Islet of Langerhans (tissue), 1 donor: Measurements from ENCODE around the gene OR5K2.

Experiments
- FAIRE-seq: peaks from one replicate; lab custom pipeline; 2011; peaks lifted over from hg19 to GRCh38; lab: Jason Lieb, UNC

OR5K2 gene

DNA sequence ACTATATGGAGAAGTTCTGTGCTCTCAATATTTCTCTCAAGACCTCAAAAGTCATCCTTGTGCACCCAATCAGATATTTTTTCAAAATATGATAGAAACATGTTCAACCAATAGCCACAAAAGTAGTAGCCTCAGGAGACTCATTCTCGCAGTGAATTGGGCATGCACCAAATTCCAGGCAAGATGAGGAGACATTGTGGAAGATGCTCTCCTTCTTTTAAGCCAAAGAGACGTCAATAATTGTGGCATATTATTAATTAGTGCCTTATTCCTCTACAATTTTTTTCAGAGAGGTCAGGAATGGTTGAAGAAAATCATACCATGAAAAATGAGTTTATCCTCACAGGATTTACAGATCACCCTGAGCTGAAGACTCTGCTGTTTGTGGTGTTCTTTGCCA is at the start of gene OR5K2:
OR5K2 (plus strand) TSS at position 301 of the 400 bp plus-strand sequence; CDS start at position 301, 0 bp downstream.
- no peak for FAIRE-seq

DNA sequence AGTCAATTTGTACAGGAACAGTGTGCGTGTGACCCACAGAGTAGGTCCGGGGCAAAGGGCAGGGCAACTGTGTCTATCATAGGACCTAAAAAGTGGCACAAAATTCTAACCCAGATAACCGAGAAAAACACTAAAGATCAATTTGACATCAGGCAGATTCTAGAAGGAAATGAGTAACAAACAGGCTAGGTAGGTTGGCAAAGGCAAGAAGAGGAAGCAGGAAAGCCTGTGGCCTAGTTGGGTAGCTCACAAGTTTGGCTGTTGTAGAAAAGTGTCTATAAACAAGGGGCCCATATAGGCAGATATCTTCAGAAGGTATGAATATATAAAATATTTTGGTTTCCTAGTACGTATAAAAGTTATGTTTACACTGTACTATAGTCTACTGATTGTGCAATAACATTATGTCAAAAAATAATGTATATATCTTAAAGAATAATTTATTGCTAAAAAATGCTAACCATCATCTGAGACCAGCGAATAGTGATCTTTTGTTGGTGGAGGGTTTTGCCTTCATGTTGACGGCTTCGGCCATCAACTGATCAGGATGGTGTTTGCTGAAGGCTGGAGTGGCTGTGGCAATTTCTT is 47.8 kb upstream of the OR5K2 start:
- FAIRE-seq: no peak

DNA sequence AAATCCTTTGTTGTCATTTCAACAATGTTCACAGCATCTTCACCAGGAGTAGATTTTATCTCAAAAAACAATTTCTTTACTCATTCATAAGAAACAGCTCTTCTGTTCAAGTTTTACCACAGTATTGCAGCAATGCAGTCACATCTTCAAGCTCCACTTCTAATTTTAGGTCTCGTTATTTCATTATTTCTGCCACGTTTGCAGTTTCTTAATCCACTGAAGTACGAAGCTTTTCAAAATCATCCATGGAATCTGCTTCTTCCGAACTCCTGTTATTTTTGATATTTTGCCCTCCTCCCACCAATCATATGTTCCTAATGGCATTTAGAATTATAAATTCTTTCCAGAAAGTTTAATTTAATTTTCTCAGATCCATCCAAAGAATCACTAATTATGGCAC is 47.1 kb upstream of the OR5K2 start:
- no peak for FAIRE-seq

DNA sequence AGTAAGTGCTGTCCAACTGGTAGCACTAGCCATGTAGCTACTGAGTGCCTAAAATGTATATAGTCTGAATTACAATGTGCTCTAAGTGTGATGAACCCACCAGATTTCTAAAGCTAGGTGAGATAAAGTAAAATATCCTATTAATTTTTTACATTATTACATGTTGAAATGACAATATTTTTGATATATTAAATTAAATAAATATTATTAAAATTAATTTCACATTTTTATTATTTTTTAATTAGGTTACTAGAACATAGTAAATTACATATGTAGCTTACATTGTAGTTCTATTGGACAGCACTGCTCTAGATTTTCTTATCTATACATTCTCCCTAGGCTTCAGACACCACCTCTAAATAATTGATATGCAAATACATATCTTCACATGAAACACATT is 43.7 kb upstream of the OR5K2 start:
- no peak for FAIRE-seq

DNA sequence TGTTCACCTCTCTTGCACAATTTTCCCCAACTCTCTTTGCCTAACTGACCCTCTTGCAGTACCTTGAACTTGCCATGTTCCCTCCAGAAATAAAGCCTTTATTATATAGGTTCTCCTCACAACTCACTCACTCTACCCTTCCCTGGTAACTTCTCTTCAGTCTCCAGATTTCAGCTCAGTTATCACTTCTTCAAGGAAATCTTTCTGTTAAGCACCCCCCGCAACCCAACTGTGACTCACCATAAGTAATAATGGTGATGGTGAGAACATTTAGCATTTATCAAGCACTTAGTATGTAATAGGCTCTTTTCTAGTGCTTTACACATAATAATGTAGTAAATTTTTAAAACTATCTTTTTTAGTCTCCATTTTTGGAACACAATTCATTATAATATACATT is 42.6 kb upstream of the OR5K2 start:
- no peak for FAIRE-seq

DNA sequence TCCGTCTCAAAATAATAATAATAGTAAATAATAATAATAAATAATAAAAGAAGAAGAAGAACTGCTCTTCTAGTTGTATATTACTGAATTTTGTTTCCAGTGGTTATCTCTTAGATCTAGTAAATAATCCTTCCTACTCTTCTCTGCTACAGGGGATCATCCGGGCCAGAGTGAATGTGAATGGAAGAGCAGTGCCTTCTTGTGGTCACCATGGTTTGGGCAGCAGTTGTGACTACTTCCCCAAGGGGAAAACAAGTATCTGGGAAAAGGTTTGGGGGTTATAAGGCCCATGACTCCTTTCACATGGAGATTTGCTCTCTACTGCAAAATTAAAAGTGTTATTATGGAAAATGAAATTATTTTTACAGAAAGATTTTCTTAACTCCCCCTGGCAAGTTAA is 39.9 kb upstream of the OR5K2 start:
- no peak for FAIRE-seq

DNA sequence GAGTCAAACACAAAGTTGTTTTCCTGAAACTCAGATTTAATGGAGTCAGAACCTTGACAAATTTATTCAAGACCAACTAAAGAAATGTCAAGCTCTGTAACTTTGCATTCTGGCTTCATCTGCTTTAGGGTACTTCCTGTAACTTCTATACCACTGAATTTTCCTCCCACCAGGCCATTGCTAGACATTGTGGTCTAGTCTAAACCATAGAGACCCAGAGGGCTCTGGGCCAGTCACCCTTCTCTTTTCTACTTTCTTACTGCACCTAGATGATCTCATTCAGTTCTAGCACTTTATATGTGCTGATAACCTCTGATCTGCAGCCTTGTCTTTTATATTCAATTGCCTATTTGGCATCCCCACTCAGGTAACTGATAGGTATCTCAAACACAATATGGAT is 37.3 kb upstream of the OR5K2 start:
- FAIRE-seq: no peak

DNA sequence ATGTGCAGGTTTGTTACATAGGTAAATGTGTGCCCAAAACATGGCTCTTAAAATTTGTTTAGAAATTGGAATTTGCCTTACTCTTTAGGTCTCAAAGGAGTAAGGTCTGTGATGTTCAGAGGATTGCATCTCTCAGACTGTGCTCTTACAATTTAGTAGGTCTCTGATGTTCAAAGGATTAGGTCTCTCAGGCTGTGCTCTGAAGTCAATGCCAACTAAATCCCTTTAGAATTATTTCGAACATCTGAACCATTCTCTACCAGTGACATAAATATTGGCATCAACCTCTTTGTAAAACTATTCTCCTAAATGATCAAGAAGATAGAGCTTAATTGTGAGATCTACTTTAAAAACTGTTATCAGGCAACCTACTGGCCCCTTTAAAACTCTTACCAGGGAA is 34.6 kb upstream of the OR5K2 start, which contains the start of gene OR5K1:
OR5K1 (plus strand) TSS at position 301 of the 400 bp plus-strand sequence. CDS start 6,376 bp downstream, outside the sequence.
- no peak for FAIRE-seq

DNA sequence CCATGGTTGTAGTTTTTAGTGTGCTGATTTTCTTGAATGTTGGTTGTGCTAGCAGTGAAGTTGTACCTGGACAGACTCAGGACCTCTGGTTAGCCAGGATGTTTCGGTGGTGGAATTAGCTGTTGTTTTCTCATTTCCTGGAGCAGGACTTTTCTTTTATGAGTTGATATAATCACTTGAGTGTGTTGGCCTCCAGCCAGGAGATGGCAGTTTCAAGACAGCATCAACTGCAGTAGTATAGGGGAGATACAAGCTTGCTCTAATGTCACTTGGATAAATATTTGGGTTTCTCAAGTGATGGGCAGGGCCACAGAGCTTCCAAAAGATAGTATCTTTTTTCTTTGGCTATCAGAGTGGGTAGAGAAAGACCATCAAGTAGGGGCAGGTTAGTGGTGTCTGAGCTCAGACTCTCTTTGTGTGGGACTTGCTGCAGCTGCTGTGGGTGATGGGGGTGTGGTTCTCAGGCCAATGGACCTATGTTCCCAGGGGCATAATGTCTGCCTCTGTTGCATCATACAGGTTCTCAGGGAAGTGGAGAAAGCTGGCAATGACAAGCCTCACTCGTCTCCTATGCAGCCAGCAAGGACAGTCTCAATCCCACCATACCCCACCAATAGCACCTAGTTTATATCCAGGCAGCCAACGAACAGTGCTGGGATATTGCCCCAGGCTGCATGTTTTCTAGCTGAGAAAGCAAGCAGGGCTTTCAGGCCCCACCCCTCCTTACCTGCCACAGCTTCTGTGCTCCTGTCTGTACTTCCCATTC is 14.6 kb upstream of the OR5K2 start:
- FAIRE-seq: no peak

DNA sequence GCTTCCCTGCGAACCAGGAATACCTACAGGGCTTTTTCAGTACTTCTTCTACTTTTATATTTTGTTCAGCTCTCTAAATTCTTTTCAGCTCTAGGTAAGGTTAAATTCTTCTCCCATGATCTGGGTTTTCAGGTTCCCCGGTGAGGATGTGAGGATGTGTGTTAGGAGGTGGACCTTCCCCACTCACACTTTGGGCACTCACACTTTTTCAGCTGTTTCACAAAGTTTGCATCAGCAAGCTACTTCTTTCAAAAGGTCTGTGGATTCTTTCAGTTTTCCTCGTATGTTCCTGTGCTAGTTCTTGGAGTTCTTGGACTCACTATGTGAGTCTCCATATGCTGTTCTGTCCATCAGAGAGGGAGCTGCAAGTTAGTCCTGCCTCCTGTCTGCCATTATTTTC is 13.9 kb upstream of the OR5K2 start:
- no peak for FAIRE-seq

DNA sequence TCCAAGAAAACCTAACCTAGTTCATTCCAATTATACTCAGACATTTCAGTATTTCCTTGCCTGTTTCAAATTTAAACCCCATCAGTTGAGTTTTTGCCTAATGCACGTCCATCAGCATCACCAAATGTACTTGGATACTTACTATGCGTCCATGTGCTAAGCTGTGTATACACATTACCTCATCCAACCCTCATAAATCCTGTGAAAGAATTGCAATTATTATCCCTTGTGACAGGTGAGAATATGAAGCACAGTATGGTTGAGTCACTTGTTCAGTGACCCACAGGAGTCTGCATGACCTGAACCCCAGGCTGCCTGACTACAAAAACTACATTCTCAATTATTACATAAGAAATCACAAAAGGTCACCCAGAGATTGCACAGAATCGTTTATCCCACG is 2.5 kb downstream of the OR5K2 start:
- FAIRE-seq: no peak

DNA sequence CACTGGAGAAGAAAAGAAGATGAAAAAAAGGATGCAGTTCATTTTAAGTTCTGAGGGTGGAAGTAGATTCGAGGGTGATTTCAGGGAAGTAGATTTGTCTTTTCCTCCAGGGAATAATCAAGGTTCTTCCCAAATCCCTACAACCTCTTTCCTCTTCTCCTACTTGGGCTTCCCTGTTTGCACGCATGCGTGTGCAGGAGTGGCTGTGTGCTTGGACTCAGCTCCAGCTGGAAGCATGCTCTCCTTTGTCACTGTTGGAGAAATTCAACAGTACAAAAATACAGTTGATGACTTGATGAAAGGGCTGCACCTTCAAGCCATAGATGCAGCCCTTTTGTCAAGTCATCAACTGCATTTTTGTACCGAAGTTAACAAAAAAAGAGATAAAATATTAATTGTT is 3.8 kb downstream of the OR5K2 start:
- FAIRE-seq: no peak

DNA sequence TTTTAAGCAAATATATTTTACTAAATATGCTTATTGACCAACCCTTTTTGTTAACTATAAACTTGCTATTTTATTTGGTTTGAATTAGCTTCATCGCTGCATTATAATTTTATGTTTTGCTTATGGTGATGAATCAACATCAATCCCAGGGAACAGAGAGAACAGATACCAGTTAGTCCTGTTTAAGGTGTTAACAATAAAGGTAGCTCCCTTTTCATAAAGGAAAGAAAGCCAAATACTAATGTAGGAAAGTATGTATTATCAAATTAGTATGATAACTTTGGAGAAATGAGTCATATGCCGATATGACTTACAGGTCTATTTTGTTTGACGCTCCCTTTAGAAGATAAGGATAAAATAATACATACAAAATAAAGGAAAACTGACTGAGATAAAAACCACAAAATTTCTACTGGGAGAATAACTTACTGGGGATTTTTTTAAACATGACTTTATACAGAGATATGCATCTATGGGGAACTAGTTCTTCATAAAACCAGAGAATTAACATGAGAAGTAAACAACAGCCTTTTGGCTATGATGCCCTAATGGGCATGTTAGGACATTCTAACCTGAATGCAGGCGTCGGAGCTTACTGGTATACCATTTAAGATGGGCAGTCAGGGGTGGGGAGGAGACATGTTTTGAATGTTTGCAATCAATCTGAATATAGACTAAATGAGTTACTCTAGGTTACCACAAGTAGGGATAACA is 4.5 kb downstream of the OR5K2 start:
- no peak for FAIRE-seq

DNA sequence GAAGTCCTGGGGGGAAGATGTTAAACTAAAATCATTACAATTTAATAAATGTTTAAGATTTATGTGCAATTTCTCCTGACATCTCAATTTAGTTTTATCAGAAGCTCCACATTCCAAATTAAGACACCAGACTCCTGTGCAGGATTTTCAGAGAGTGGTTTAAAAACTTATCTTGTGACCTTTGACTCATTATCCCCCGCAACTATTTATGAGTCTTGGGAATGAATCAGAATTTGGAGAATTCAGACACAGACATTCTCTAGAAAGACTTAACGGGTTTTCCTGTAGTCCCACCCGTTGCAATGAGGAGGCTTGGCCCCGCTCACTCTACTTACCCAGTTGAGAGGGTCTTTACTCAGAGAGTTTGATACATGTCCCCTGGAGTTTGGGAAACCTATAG is 7.1 kb downstream of the OR5K2 start:
- no peak for FAIRE-seq

DNA sequence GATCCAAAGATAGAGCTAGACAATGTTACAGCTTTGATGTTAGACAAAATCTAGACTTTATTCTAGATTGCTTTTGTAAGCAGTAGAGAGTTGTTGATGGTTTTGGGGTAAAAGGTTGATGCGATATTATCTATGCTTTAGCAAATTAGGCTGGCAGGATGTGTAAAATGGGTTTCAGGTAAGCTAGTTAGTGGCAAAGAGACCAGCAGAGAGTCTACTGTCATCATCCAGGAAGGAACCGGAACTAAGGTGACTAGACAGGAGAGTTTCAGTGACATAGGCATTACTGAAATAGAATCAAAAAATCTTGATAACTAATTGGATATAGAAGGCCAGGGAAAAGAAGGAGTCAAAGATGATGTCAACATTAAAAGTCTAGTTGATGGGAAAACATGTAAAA is 11.1 kb downstream of the OR5K2 start:
- no peak for FAIRE-seq

DNA sequence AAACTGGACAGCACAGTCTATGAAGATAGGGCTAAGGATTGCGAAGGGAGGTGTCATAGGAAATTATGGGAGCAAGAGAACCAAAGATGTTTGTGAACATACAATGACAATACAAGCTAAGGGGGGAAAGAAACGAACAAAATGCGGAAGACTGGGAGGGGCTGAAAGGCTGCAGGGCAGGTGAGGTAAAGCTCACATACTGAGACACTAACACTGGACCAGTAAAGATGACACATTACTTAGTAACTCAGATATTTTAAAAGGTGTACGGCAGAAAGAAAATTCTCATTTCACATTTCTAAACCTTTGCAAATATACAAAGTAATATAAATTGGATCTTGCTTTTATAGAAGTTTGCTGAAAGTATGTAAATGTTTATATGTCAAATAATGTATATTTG is 15.1 kb downstream of the OR5K2 start:
- FAIRE-seq: no peak

DNA sequence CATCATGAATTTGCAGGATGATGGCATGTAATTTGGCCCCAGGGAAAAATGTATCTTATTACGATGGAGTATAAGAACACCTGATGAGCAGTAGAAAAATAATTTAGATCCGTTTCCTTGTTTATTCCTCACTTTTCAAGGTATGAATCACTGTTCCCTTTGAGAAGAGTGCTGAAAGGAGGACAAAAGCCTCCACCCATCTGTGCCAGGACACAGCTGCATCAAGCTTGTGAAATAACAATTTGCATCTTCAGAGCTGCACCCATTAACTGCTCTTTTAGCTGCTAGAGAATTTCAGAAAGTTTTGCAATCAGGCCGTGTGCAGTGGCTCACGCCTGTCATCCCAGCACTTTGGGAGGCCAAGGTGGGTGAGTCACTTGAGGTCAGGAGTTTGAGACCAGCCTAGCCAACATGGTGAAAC is 15.6 kb downstream of the OR5K2 start:
- no peak for FAIRE-seq

DNA sequence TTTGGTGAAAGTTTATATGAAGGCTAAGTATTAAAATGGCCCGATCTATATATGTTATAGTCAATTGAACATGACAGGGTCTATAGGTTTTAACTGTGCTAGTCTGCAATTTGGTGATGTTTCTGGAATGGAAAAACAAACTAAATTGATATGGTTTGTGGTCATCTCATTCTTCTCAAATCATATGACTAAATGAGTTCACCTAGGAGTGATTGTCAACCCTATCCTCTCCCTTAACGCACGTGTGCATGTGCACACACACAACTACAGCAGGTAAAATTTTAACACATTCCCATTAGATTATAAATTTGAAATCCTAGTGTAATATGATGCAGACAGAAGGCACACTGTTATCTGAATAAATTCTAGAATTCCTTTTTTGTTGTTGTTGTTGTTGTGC is 16.3 kb downstream of the OR5K2 start:
- no peak for FAIRE-seq

DNA sequence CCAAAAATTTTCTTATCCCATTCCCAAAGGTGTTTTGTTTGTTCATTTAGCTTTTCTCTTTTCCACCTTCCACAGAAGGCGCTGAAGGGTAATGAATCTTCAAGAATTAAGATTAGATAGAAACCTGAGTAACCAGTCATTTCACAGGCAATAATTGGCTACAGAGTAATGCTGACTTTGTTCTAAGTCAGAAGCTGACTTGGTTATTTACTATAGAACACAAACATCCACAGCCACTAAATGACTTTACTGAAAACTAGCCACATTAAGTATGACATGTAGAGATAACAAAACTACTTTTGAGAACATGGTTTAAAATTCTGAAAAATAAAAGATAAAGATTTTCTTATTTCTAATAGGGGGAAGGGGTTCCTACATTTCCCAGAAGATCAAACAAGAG is 17.5 kb downstream of the OR5K2 start:
- peak; percentile 55 for FAIRE-seq

DNA sequence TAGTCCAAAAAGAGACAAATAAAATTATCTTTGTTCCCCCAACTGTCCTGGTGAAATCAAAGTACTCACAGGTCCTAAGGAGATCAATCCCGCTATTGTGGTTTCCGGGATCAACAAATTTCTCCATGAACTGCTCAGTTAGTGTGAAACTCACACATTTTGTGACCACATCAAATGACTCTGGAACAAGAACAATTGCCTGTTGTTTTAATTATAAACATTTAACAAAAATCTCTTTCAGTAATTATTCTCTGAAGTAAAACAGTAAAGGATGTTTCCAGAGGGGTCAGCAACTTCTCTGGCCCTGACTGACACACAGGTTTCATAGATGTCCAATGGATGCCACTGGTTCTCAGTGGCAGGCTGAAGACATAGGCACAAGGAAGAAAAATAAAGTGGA is 21.3 kb downstream of the OR5K2 start:
- FAIRE-seq: no peak

DNA sequence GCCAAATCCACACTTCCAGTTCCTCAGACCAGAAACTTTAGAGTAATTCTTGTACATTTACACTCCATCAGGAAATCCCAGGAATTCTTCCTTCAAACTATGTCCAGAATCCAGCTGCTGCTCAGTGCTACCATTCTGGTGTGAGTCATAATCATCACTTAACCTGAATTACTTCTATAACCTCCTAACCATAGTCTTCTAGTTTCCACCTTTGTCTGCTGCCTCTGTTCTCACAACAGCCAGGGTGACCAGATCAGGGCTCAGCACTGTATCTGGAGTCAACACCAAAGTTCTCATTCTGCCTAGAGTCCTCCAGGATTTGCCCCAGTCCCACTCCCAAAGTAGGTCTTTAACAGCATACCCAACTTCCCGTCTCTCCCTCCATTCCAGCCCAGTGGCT is 21.9 kb downstream of the OR5K2 start:
- FAIRE-seq: no peak

DNA sequence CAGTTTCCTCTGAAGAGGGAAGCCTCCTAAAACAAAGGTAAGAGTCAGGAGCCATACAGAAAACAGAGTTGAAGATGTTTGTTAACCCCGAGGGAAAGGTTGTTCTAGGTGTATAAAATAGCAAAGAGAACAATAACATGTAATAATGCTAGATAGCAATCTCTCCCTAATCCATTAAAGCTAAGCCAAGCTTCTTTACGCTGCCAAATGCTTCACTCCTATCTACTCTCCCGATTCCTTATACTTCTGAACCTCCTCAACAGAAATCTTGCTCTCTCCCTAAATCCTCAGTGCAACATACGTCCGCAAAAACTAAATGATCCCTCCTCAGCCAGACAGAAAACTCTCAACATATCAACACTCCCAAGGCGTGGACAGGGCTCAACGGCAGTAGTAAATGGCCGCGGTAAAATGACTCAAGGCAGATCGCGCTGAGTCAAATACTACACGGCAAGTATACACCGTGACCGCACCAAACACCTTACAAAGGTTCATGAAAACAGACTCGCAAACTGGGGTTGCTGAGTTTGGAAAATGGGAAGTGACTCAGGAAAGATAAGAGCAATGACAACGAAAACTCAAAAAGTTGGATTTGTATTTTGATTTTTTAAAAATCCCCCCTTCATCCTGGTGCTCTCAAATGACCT is 24.5 kb downstream of the OR5K2 start:
- peak; percentile 41 for FAIRE-seq
